ENCODE measurements around the gene TAGLN3. TPM values are rescaled to one million over a fixed set of nuclear protein-coding genes. Genes with fewer than 3 reads are reported as not detected.

TAGLN3 gene
- total RNA-seq, 1 donor from 2014 or later: 19.1 TPM

- peak; percentile 97 for DNase-seq (ENCODE audit: low read depth)
These were observed 19.9 kb upstream of the TAGLN3 start, which contains the start of gene ABHD10 for GRCh38 chr3:111978583-111979433. Gene ABHD10 (plus strand): TSS chr3:111979026. CDS start chr3:111979062, 36 bp downstream.

- DNase-seq (ENCODE audit: low read depth): no peak
These were observed 19.2 kb upstream of the TAGLN3 start for GRCh38 chr3:111979434-111980038.

- no peak for DNase-seq (ENCODE audit: low read depth)
These were observed 17.8 kb upstream of the TAGLN3 start for GRCh38 chr3:111980716-111981456.

GRCh38 chr3:111981457-111981763 lies 17.3 kb upstream of the TAGLN3 start:
- no peak for DNase-seq (ENCODE audit: low read depth)

- DNase-seq (ENCODE audit: low read depth): no peak
These were observed 14.0 kb upstream of the TAGLN3 start for GRCh38 chr3:111984636-111985298.

- DNase-seq (ENCODE audit: low read depth): no peak
These were observed 11.9 kb upstream of the TAGLN3 start for GRCh38 chr3:111986800-111987199.

- DNase-seq (ENCODE audit: low read depth): peak; percentile 83
These were observed 9.6 kb upstream of the TAGLN3 start for GRCh38 chr3:111989061-111989678.

- no peak for DNase-seq (ENCODE audit: low read depth)
These were observed 5.7 kb upstream of the TAGLN3 start for GRCh38 chr3:111993038-111993437.

GRCh38 chr3:111999484-112000324 lies 982 bp downstream of the TAGLN3 start:
- DNase-seq (ENCODE audit: low read depth): no peak

- no peak for DNase-seq (ENCODE audit: low read depth)
These were observed 1.6 kb downstream of the TAGLN3 start for GRCh38 chr3:112000367-112000771.

- no peak for DNase-seq (ENCODE audit: low read depth)
These were observed 2.2 kb downstream of the TAGLN3 start for GRCh38 chr3:112000966-112001365.

GRCh38 chr3:112001526-112001925 lies 2.8 kb downstream of the TAGLN3 start:
- no peak for DNase-seq (ENCODE audit: low read depth)

GRCh38 chr3:112002096-112002971 lies 3.6 kb downstream of the TAGLN3 start:
- peak; percentile 63 for DNase-seq (ENCODE audit: low read depth)

- DNase-seq (ENCODE audit: low read depth): no peak
These were observed 4.8 kb downstream of the TAGLN3 start for GRCh38 chr3:112003321-112004080.

GRCh38 chr3:112004187-112004586 lies 5.5 kb downstream of the TAGLN3 start:
- no peak for DNase-seq (ENCODE audit: low read depth)

- DNase-seq (ENCODE audit: low read depth): no peak
These were observed 5.9 kb downstream of the TAGLN3 start for GRCh38 chr3:112004669-112005068.

GRCh38 chr3:112005091-112005672 lies 6.5 kb downstream of the TAGLN3 start:
- DNase-seq (ENCODE audit: low read depth): no peak

- peak; percentile 33 for DNase-seq (ENCODE audit: low read depth)
These were observed 8.9 kb downstream of the TAGLN3 start for GRCh38 chr3:112007633-112008032.

- no peak for DNase-seq (ENCODE audit: low read depth)
These were observed 10.9 kb downstream of the TAGLN3 start for GRCh38 chr3:112009670-112010069.

Data from renal cortical epithelial cell (primary cell).